ENCODE measurements around the gene STOML3.

STOML3 gene

DNA sequence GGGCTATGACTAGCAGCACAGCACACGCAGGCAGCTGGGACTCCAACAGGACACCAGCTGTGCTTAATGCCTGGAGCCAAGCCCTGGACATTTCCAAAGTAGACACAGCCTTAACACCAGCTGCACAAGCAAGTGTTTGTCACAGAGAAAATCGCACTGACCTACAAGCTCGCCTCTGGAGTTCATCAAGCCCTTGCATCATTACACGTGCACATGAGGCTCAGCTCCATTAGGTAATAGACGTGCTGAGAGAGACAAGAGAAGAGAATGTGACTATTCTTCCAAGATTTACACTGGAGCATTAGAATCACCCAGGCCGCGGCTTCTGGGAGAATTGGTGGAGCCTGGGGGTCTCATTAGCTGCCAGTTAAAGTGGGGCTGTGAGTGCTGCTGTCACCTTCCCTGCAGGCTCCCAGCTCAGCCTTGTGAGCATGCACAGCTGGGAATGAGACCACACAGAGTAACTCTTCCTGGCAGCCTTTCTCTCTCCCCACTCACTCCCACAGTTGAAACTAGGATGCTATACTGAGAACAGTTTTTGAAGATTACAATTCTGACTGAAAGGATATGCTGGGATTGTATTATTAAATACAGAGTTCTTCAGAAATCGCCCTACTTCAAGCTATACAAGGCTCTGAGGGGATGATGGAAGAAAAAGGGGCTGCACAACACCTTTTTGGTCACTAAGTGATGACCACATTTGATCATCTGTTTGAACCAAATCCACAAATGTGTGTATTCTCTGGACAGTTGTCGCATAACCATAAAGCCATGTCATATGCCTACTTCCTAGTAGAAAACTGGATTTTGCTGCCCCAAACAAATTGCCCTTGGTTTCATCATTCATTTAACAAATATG is 10.5 kb downstream of the STOML3 start:
- no peak overlapping the region for H2AFZ ChIP-seq (ENCODE audit: low read depth, low read length)
- H3K9ac ChIP-seq (ENCODE audit: low read length) = no peak overlapping the region
- TF ChIP-seq, protein P1, sequence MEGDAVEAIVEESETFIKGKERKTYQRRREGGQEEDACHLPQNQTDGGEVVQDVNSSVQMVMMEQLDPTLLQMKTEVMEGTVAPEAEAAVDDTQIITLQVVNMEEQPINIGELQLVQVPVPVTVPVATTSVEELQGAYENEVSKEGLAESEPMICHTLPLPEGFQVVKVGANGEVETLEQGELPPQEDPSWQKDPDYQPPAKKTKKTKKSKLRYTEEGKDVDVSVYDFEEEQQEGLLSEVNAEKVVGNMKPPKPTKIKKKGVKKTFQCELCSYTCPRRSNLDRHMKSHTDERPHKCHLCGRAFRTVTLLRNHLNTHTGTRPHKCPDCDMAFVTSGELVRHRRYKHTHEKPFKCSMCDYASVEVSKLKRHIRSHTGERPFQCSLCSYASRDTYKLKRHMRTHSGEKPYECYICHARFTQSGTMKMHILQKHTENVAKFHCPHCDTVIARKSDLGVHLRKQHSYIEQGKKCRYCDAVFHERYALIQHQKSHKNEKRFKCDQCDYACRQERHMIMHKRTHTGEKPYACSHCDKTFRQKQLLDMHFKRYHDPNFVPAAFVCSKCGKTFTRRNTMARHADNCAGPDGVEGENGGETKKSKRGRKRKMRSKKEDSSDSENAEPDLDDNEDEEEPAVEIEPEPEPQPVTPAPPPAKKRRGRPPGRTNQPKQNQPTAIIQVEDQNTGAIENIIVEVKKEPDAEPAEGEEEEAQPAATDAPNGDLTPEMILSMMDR (IDR thresholded peaks at IDR 0.05; ENCODE audit: low read depth, low read length) = no peak
- TF ChIP-seq EZH2phosphoT487 (IDR thresholded peaks at IDR 0.05; ENCODE audit: low read depth) = no peak
- no peaks in the 10 kb centered on the region for H3K4me1 ChIP-seq (ENCODE audit: low read length)
- H3K27ac ChIP-seq (ENCODE audit: low read length) = no peak overlapping the region
- H3K9me3 ChIP-seq (ENCODE audit: insufficient read depth, low read length) = no peaks in the 10 kb centered on the region; the same call in 1 of the 2 replicates
- no peaks in the 10 kb centered on the region for H3K79me2 ChIP-seq (ENCODE audit: low read length)
- H3K36me3 ChIP-seq (replicated peaks; ENCODE audit: low read depth, low read length) = no peaks in the 10 kb centered on the region
- no peak overlapping the region for H3K4me2 ChIP-seq (ENCODE audit: low read length)
- H3K4me3 ChIP-seq (ENCODE audit: low read length) = no peak overlapping the region
- H3K27me3 ChIP-seq (ENCODE audit: low read depth, low read length) = no peaks in the 10 kb centered on the region
- no peaks in the 10 kb centered on the region for H4K20me1 ChIP-seq (ENCODE audit: insufficient read depth, low read length)

DNA sequence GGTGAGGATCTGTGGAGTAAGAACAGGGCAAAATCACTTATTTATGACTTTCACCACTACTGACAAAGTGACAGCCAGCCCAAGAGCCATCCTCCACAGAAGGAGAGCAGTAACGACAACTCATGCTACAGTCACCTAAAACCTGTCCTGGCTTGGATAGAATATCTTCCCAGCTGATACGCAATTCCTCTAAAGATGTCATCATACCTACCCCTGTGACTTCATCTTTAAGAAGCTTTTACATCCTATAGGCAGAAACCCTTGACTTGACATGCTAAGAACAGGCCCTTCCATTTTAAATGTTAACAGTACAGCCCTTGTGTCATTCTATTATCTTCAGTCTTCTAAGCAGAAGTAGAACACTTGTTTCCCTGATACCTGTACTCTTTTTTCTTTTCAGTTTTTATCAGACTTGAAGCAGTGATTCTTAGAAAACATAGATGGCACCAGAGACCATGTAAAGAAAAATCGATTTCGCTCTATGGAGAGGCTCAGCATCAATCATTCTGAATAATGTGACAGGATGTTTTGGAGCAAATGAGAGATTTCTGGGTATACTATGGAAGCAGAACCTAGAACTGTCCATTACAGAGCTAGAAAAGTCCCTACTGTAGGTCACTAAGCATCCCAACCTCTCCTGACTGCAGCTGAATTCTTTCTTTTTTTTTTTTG is 20.1 kb downstream of the STOML3 start:
- H3K9me3 ChIP-seq (ENCODE audit: insufficient read depth, low read length) = no peaks in the 10 kb centered on the region
- no peaks in the 10 kb centered on the region for H3K36me3 ChIP-seq (replicated peaks; ENCODE audit: low read depth, low read length)
- no peak overlapping the region for H3K4me2 ChIP-seq (ENCODE audit: low read length)
- H3K79me2 ChIP-seq (ENCODE audit: low read length) = no peaks in the 10 kb centered on the region
- no peak overlapping the region for H3K4me3 ChIP-seq (ENCODE audit: low read length)
- 0 out of 2 replicates have a peak, but pooled peaks cover 9% of the 10 kb centered on the region for H3K27me3 ChIP-seq (ENCODE audit: low read depth, low read length)
- TF ChIP-seq, protein P1 (IDR thresholded peaks at IDR 0.05; ENCODE audit: low read depth, low read length) = 0 out of 2 replicates have a peak, but pooled peaks have one; percentile 26
- TF ChIP-seq EZH2phosphoT487 (IDR thresholded peaks at IDR 0.05; ENCODE audit: low read depth) = no peak
- no peak overlapping the region for H2AFZ ChIP-seq (ENCODE audit: low read depth, low read length)
- no peaks in the 10 kb centered on the region for H3K4me1 ChIP-seq (ENCODE audit: low read length)
- H3K9ac ChIP-seq (ENCODE audit: low read length) = no peak overlapping the region
- H4K20me1 ChIP-seq (ENCODE audit: insufficient read depth, low read length) = no peaks in the 10 kb centered on the region
- no peak overlapping the region for H3K27ac ChIP-seq (ENCODE audit: low read length)

DNA sequence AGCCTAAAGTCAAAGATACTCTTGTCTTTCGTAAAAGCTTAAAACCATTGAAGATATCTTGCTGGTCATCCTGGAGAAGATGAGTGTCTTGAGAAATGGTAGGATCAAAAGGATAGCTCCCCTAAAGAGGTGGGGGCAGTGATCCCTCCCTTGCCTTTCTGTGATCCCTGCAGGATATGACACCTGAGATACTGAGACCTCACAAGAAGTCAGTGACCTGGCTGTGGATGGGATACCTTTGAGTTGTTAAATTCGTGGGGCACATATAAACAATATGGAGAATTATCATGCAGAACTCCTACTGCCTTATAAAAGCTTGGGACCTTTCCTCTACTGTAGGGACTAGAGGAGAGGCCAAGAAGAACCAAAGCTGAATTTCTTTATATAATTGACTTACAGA is 21.4 kb downstream of the STOML3 start:
- no peak for TF ChIP-seq EZH2phosphoT487 (IDR thresholded peaks at IDR 0.05; ENCODE audit: low read depth)
- TF ChIP-seq, protein P1 (IDR thresholded peaks at IDR 0.05; ENCODE audit: low read depth, low read length) = no peak
- no peak overlapping the region for H3K4me2 ChIP-seq (ENCODE audit: low read length)
- 0 out of 2 replicates have a peak, but pooled peaks cover 9% of the 10 kb centered on the region for H3K27me3 ChIP-seq (ENCODE audit: low read depth, low read length)
- no peaks in the 10 kb centered on the region for H3K79me2 ChIP-seq (ENCODE audit: low read length)
- H3K36me3 ChIP-seq (replicated peaks; ENCODE audit: low read depth, low read length) = no peaks in the 10 kb centered on the region
- H2AFZ ChIP-seq (ENCODE audit: low read depth, low read length) = no peak overlapping the region
- H3K9me3 ChIP-seq (ENCODE audit: insufficient read depth, low read length) = no peaks in the 10 kb centered on the region
- no peak overlapping the region for H3K9ac ChIP-seq (ENCODE audit: low read length)
- no peak overlapping the region for H3K4me3 ChIP-seq (ENCODE audit: low read length)
- no peaks in the 10 kb centered on the region for H3K4me1 ChIP-seq (ENCODE audit: low read length)
- H3K27ac ChIP-seq (ENCODE audit: low read length) = no peak overlapping the region
- H4K20me1 ChIP-seq (ENCODE audit: insufficient read depth, low read length) = no peaks in the 10 kb centered on the region

DNA sequence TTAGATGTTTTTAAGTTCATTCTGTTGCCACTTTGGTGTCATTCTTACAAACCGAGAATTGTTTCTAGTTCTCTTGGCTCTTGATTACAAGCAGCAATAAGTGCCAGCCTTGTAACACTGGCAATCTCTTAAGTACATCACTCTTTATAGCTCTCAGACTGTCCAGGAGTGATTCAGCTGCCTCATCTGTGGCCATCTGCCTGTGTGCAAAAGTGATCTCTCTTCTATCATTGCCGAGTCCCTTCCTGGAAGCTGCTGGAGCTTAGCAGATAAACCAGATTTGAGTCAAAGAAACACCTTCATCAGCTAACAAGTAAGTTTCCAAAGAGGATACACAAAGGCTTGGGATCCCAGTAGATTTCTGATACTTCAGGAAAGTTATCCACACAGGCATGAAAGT is 23.2 kb downstream of the STOML3 start:
- Histone ChIP-seq H3K36me3 (replicated peaks; ENCODE audit: low read depth, low read length) (no peaks in the 10 kb centered on the region), H3K79me2 (ENCODE audit: low read length) (no peaks in the 10 kb centered on the region), H3K27me3 (ENCODE audit: low read depth, low read length) (0 out of 2 replicates have a peak, but pooled peaks cover 9% of the 10 kb centered on the region), H3K4me3 (ENCODE audit: low read length) (no peak overlapping the region), H3K9me3 (ENCODE audit: insufficient read depth, low read length) (no peaks in the 10 kb centered on the region), H3K4me2 (ENCODE audit: low read length) (no peak overlapping the region), H2AFZ (ENCODE audit: low read depth, low read length) (no peak overlapping the region), H3K27ac (ENCODE audit: low read length) (no peak overlapping the region), H3K4me1 (ENCODE audit: low read length) (no peaks in the 10 kb centered on the region), H3K9ac (ENCODE audit: low read length) (no peak overlapping the region), H4K20me1 (ENCODE audit: insufficient read depth, low read length) (no peaks in the 10 kb centered on the region)
- TF ChIP-seq EZH2phosphoT487 (IDR thresholded peaks at IDR 0.05; ENCODE audit: low read depth) = no peak
